ENCODE data around the gene RPE65.
"Not testable (repeated sequence)": the region's sequence is repeated elsewhere in the genome, so short reads cannot be mapped to it uniquely, and the experiment has no call there.

The RPE65 gene

DNA sequence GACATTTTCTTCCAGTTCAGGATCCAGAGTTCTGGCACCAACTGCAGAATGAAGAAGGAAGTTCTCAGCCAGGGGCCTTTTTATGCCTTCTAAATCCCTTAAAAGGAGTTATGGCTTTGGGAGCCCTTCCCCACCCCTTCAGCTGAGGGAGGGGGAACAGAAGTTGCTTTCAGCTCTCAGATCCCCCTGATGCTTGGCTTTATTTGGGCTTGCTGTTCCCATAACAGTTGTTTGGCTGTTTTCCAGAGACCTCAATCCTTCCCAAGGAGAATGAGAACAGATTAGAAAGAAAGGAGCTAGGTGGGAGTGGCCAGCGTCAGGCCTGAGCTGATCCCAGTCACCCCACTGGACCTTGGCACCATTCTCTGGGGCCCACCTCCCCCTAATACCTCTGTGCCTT, at the start of gene RPE65:
RPE65 (minus strand) TSS at position 54 of the 400 bp plus-strand sequence; CDS start at position 5, 49 bp downstream.
- DNase-seq: no peak

DNA sequence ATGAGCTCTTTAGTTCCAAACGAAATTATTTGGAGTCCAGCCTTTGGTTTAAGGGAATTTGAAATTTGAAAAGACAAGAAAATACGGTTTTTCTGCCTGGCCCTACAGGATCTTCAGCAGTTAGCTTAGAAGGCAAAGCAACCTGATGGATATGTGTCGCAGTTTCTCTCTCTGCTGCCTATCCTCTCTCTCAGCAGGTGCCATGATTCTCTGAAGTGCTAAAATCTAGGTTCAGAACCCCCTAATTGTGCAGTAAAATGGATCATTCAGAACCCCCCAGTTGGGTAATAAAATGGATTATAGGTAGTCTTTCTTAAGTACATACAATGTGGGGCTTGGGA, 47.6 kb upstream of the RPE65 start:
- no peak for DNase-seq

DNA sequence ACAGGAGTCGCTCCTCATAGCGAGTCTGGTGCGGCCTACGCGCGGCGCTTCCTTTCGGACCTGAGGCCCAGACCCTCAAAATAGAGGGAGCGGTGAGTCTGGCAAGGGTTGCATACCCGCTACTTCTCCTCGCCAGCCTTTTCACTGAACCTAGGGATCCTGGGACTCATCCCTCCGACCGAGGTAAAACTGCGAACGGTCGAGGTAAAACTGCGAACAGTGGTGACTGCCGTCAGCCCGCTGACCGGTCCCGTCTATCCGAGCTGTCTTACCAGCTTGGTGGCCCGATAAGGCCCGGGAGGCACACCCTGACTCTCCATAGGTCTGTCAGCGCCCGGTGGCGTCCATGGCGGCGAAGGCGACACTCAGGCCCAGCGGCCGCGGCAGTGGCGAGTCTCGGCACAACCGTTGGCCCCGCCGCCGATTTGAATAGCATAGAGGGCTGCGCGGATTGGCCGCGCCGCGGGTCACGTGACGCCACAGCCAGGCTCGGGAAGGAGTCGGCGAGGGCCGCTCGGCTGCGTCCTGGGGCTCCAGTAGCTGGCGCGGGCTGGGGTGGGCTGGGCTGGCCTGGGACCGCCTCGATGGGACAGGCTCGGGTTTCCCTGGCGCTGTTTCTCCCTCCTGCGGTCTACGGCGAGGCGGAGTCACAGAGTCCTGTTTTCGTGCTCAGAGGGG, 47.1 kb upstream of the RPE65 start, which contains the start of gene DEPDC1:
DEPDC1 (minus strand) TSS at position 403 of the 678 bp plus-strand sequence; CDS start at position 320, 83 bp downstream.
- DNase-seq: peak; percentile 87 to 98

DNA sequence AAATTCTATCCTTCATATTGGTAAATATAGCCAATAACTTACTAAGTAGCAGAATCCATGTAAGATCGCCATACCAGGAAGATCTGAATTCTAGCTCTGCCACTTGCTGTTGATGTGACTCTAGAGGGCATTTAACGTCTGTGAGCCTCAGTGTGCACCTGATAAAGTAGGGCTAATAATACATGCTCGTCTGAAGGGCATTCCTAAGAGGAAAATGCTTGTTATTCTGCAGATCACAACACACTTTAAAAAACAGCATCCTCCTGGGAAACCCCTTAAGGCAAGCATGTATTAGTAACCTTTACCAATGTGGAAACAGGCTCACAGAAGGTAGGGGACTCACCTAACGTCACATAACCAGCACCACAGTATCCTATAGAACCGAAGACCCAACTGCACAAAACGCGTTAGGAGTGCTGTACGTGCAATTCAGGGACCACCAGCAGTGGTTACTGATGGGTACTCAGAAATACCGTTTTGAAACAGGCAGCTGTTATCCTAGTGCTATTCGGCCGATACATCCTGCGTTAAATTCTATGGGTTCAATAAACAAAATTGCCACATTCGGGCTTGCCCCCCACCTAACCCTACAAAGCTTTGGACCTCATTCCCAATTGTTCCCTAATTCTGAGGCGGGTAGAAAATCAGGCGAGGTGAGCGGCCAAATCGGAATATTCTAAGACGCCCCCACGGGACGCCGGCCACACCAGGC, 46.4 kb upstream of the RPE65 start:
- DNase-seq: peak; percentile 21 to 41

DNA sequence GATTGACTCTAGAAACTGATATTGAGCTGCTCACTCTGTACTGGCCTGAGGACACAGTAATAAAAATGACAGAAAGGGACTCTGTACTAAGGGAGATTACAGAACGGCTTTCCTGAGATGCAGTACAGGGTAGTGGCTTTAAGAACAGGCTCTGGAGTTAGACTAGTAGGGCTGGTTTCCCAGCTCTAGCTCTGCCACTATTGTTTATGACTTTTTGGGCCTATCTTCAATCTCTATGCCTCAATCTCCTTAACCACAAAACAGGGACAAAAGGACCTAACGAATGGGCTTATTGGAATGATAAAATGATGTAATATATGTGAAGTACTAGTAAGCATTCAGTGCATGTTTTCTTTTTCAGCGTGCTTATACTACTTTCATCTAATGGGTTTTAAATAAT, 45.8 kb upstream of the RPE65 start:
- DNase-seq: peak in 1 of 2 experiments; percentile 23

DNA sequence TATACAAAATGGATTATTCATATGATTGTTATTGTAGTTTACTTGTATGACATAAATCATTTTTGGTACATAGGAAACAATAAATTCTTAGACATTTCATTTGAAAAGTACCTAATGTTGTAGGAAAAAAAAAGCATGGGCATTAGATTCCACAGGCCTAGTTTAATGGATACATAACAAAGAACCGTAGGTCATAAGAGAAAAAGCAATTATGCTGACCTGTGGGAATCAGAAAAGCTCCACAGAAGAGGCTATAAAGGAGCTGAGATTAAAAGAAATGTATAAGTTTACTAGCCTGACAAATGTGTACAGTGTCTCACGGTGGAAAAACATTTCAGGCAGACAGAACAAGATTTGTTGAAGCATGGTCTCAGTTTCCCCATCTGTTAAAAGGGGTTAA, 43.4 kb upstream of the RPE65 start:
- DNase-seq: no peak

DNA sequence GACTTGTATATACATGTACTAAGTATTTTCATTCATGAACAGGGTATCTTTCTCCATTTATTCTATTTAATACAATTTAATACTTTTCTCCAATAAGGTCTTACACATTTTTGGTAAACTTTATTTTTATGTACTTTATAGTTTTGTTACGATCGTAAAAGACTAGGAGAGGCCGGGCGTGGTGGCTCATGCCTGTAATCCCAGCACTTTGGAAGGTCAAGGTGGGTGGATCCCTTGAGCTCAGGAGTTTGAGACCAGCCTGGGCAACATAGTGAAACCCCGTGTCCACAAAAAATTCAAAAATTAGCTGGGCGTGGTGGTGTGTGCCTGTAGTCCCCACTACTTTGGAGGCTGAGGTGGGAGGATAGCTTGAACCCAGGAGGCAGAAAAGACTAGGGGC, 42.5 kb upstream of the RPE65 start:
- not testable (repeated sequence) for DNase-seq

DNA sequence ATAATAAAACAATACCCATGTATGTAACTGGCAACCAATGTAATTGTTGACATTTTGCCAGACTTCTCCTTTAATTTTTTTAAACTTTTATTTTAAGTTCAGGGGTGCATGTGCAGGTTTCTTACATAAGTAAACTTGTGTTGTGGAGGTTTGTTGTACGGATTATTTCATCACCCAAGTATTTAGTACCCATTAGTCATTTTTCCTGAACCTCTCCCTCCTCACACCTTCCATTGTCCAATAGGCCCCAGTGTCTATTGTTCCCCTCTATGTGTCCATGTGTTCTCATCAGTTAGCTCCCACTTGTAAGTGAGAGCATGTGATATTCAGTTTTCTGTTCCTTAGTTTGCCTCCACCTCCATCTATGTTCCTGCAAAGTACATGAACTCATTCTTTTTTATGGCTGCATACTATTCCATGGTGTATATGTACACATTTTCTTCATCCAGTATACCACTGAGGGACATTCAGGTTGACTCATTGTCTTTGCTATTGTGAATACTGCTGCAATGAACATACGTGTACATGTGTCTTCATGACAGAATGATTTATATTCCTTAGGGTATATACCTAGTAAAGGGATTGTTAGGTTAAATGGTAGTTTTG, 40.4 kb upstream of the RPE65 start:
- DNase-seq: no peak

DNA sequence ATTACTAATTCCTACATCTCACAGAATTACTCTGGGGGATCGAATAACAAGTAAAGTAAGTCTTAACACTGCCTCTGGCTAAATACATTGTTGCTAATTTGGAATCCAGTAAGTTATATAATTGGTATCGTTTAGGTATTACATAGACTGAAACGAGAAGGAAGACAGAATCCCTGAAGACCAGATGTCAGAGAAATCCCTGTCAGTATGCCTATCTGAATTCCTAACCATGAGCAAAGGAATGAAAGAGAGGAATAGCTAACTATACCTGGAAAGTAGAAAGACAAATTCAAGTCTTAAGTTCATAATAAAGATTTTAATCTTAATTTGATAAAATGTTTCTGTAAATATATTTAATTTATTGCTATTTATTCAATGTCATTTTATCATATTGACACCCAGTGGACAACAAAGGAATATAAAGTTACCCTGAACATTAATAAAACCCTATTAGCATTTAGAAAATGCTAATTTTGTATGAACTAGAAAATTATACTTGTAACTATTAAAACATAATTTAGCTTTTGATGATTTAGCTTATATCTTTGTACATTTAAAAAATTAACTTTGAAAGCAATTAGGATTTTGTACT, 35.8 kb upstream of the RPE65 start:
- no peak for DNase-seq

DNA sequence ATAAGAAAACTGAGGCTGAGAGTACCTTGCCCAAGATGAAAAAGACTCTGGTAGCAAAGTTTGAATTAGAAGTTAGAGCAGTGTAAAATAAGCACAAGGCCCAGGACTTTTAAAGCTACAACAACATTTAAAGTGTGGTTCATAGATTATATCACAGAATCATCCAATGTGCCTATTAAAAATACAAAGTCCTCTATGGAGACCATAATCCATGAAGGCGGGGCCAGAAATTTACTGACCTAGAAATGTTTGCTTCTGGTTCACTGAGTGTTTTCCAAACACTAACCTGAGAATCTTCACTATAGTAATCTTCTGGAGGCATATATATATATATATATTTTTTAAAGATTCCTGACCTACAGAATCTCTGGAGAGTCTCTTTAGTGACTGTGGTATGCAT, 34.9 kb upstream of the RPE65 start:
- DNase-seq: no peak

DNA sequence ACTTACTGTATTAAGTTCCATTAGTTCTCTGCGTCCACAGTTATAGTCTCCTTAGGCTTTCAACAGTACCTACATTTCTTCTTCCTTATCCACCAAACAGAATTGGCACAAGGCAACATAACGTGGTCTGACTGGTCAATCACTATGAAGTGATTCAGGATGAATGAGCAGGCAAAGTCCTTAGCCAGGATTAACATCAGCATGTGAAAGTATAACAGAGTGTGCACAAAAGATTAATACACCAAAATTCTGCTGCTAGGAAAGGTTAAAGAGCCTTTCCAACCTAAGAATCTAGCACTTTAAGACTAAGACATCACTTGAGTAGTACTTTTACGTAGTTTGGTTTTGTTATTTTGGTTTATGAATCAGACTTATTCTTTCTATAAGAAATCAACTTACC, 31.3 kb upstream of the RPE65 start:
- DNase-seq: no peak

DNA sequence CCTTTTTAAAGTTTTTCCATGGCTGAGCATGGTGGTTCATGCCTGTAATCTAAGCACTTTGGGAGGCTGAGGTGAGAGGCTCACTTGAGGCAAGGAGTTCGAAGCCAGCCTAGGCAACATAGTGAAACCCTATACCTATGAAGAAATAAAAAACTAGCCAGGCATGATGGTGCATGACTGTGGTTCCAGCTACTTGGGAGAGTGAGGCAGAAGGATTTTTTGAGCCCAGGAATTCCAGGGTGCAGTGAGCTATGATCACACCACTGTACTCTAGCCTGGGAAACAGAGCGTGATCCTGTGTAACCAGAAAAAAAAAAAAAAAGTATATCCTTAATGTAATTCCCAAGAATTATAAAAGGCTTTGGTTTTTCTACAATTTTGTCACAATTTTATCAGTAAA, 29.7 kb upstream of the RPE65 start:
- DNase-seq: no peak

DNA sequence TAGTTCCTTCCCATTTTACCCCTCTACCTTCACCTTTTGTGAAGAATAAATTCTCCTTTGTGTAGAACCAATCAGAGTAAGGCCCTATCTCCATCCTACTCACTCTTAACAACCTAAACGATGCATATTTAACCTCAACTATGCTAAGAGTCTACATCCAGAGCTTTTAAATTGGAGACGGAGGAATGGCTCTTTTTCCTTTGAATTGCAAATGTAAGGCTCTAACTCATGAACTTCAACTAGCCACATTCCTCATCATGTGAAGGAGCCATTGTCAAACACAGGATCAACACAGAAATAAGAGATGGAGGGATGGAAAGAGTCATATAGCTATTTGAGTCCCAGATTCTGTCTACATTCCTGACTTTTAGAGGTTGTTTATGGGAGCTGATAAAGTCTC, 28.9 kb upstream of the RPE65 start:
- DNase-seq: no peak

DNA sequence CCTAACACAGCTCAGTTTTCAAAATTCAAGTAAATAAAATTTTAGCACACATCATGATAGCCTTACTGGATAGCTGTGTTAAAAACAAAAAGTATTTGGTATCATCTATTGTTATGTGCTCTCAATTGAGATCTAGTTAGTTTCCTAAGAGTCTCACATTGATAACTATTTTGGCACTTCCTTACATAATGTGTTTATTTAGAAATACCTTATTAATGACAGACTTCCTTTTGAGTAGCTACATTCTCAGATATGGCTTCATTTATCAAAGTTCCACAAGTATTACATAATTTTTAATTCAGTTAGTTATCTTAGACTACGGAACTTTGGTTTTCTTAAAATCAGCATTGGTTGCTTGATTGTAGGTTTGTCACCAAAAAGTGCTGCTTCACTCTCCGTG, 26.9 kb upstream of the RPE65 start:
- not testable (repeated sequence) for DNase-seq

DNA sequence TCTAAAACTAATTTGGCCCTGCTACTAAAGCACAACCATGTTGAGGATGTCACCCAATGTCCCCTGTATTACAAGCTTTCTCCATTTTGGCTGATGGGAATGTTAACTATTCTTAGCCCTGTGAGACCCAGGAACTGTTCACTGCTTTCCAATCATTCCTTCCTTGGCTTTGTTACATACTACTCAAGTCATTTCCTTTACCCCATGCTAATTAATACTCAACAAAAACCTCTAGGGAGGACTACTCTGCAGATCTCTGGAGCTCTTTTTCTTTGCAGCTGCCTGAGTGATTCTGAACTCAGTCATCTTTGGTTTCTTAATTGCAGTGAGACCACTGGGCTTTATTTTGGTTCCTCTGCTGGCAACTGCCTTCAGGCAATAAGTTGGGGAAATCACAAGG, 23.3 kb upstream of the RPE65 start:
- DNase-seq: no peak

DNA sequence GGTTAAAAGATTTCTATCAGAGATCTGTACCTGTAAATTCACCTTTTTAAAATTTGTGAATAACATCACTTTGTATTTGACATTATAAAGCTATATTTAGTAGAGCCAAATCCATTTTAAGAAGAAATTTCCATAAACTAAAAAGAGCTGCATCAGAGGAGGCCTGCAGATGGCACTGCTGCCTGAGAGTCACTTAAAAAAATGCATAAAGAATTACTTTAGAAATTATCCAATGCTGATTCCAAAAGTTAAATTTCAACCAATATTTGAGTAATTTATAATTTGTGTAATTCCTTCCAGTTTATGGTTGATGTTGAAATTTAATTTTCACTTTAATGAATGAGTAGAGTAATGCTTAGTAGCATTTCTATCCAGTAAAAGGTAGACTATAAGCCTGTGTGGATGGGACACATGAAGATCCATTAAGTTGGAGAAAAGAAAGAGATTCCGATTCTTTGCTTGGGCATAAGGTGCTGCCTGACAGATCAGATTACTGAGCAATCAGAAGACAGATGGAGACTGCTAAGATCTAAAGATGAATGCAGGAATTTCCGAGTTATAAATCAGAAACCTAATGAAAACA, 20.7 kb upstream of the RPE65 start:
- peak in 1 of 2 experiments; percentile 32 for DNase-seq

DNA sequence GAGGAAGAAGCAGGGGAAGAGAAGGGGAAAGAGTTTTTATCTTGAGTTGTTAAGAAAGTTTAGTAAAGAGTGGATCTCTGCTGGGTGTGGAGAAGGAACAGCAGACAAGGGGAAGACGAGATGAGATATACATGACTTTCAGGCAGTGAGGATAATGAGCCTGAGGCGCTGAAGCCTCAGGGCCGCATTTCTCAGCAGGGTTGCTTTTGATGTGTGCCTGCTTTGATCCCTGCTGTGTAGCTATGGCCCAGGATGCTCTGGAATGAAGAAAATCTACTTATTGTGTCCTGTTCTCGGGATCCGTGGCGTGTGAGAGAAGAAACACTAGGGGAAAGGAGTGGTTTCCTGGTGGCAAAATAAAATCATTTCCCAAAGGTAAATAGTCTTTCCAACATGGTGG, 15.1 kb upstream of the RPE65 start:
- no peak for DNase-seq

DNA sequence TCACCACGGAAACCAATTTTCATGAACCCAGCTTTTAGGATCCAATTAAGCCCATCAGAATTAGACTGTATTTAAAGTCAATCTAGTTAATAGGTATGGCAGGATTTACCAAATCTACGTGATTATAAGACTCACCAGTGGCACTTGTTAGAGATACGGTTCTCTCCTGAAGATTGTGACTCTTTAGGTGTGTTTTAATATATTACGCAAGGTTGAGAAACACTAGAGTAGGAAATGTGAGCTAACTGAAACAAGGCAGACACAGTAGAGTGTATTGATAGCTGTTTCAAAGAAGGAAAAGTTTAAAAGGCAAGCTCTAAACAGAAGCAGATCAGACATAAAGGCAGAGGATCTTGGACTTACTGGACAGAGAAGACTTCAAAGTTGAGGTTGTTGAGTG, 11.2 kb upstream of the RPE65 start:
- DNase-seq: no peak

DNA sequence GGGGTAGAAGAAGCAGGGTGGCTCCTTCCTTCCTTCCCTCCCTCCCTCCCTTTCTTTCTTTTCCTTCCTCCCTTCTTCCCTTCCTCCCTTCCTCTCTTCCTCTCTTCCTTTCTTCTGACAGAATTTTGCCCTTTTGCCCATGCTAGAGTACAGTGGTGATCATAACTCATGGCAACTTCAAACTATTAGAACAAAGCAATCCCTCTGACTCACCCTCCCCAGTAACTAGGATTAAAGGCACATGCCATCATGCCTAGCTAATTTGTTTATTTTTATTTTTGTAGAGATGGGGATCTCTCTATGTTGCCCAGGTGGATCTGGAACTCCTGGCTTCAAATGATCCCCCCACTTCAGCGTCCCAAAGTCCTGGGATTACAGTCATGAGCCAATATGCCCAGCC, 10.0 kb upstream of the RPE65 start:
- no peak for DNase-seq

DNA sequence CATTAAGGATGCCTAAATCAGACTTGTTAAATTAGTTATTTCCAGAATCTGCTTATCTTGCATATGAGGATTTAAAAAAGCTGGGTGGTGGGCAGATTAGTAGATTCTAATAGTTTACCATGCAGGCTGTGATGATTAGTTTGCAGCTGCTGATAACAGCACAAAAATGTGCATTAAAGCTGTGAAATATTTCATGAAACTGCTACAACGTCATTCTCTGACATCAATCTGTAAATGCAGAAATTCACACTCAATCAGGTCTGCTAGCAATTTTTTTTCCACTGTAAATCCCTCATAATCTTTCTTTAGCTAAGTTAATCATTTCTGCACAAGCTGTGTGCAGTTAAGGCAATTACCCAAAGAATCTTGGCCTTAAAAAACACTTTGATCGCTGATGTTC, 9.3 kb upstream of the RPE65 start:
- no peak for DNase-seq

DNA sequence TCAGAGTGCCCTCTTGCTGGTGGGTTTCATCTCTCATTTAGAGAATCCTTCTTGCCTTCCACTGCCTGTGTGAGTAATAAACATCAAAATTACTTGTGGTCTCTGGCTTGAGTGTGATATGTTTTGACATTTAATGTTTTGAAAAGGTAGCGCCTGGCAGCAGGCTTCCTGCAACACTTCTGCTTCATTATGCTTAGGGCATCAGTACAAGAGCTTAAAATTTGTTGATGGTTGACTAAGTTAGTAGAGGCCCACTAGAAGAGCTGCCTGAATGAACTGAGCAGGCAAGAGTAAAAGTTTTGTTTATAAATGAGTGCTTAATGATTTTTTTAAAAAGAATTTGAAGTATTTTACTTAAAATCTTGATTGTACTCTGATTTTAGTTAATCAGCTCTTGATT, 6.4 kb upstream of the RPE65 start:
- DNase-seq: no peak

DNA sequence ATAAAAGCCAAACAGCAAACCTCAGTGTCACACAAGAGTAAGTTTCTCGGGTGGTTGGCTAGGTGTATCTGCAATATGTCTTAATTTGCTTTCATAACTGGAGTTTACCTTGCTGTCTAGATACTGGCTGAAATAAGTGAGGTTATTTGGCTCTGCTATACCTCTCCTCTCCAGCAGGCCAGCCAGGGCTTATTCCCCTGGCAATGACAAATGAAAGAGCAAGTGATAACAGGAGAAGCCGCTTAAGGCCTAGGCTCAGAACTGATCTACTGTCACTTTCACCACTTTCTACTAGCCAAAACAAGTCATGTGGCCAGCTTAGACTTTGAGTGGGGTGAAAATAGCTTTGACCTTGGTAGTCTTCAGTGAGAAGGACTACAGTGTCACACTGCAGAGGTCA, 4.8 kb upstream of the RPE65 start:
- no peak for DNase-seq

DNA sequence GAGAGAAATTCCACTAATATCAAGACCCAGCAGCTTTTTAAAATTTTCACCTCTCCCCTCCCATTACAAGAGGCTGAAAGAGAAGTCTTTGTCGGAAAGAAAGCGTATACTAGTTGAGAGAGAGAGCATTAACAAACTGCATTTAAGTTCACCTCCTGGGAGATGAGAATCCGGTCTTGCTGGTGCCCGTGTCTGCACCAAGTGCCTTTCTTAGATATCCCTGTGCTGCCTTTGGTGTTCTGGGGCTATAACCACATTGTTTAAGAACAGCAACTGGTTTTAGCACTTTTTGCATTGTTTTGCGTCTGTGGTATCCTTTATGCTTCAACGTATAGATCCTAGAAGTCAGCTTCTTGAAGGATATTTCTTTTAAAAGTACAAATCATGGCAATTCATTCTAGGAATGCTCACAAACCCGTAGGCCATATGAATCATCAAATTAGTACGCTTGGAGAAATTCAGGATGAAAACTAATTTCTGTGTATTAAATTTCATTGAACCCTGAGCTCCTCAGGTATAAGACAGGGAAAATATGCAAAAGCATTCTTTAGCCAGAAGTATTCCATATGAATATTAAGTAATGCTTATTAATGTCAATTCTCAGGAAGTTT, 3.4 kb upstream of the RPE65 start:
- no peak for DNase-seq
